ENCODE results near the gene F2RL2.

DNA sequence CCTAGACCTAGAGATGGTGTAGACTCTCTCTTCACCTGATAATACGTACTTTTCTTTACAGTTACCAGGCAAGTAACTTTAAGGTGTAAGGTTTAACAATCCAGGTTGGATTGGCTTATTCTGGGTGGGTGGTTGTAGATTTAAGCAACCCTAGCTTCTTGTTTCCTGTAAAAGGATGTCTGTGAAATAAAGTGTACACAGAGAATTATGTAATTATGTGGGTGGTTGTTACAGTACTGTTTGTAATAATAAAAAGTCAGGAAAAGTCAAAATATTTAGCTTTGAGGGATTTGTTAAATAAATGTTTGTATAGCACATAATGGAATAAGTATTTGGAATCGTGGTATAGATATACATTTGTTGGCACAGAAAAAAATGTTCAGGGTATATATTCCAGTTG lies 49.0 kb upstream of the F2RL2 start:
- TF ChIP-seq, protein P1, sequence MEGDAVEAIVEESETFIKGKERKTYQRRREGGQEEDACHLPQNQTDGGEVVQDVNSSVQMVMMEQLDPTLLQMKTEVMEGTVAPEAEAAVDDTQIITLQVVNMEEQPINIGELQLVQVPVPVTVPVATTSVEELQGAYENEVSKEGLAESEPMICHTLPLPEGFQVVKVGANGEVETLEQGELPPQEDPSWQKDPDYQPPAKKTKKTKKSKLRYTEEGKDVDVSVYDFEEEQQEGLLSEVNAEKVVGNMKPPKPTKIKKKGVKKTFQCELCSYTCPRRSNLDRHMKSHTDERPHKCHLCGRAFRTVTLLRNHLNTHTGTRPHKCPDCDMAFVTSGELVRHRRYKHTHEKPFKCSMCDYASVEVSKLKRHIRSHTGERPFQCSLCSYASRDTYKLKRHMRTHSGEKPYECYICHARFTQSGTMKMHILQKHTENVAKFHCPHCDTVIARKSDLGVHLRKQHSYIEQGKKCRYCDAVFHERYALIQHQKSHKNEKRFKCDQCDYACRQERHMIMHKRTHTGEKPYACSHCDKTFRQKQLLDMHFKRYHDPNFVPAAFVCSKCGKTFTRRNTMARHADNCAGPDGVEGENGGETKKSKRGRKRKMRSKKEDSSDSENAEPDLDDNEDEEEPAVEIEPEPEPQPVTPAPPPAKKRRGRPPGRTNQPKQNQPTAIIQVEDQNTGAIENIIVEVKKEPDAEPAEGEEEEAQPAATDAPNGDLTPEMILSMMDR (conservative IDR thresholded peaks at IDR 0.05; ENCODE audit: low read depth, low read length), result no peak
- TF ChIP-seq EZH2phosphoT487 (IDR thresholded peaks at IDR 0.05; ENCODE audit: borderline replicate concordance, low read length) (no peak), EZH2 (IDR thresholded peaks at IDR 0.05; ENCODE audit: low read length, unreplicated experiment) (no peak)
